Measurements from ENCODE around the gene CEP131. TPM values are rescaled to one million over a fixed set of nuclear protein-coding genes. Genes with fewer than 3 reads are reported as not detected.

Gene CEP131
- total and polyA plus RNA-seq, 2 of the 4 experiments (the other 2 are of a cell fraction) = 4.8 to 9.6 TPM

DNA sequence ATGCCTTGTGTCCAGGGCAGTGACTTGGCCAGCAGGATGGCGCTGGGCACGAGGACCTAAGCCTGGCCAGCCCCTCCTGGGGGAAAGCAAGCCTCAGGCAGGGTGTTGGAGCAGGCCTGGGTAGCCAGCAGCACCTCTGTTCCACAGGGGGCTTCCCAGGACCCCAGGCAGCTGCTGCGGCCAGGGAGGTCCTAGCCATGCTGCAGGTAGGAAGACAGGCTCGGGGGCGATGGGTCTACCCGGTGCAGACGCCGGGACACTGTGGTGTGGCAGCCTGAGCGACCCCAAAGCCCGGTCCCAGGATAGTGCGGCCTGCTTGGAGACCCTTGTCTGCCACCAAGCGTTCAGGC is 34.3 kb downstream of the CEP131 start:
- no peak overlapping the region for H2BK120ac ChIP-seq (ENCODE audit: low read depth, low read length)
- H3K14ac ChIP-seq (replicated peaks; ENCODE audit: low read depth, low read length) = no peak overlapping the region
- no peak for ATAC-seq (ENCODE audit: low read depth)
- no peak overlapping the region for H3K4ac ChIP-seq (ENCODE audit: low read depth, low read length)
- no peak overlapping the region for H2BK15ac ChIP-seq (ENCODE audit: low read depth, low read length)
- TF ChIP-seq POLR2A (IDR thresholded peaks at IDR 0.05; ENCODE audit: low read depth, low read length) (no peak), NFE2L2 (IDR thresholded peaks at IDR 0.05; ENCODE audit: low read depth, low read length) (no peak), FOS (IDR thresholded peaks at IDR 0.05; ENCODE audit: low read depth, low read length) (no peak), MAFK (IDR thresholded peaks at IDR 0.05; ENCODE audit: low read depth, low read length) (no peak), SMC3 (IDR thresholded peaks at IDR 0.05; ENCODE audit: low read depth, low read length) (no peak), BHLHE40 (IDR thresholded peaks at IDR 0.05; ENCODE audit: low read depth, low read length) (no peak), CEBPB (IDR thresholded peaks at IDR 0.05; ENCODE audit: low read depth, low read length) (no peak), MXI1 (IDR thresholded peaks at IDR 0.05; ENCODE audit: borderline replicate concordance, low read depth, low read length) (no peak)
- TF ChIP-seq, protein P1, sequence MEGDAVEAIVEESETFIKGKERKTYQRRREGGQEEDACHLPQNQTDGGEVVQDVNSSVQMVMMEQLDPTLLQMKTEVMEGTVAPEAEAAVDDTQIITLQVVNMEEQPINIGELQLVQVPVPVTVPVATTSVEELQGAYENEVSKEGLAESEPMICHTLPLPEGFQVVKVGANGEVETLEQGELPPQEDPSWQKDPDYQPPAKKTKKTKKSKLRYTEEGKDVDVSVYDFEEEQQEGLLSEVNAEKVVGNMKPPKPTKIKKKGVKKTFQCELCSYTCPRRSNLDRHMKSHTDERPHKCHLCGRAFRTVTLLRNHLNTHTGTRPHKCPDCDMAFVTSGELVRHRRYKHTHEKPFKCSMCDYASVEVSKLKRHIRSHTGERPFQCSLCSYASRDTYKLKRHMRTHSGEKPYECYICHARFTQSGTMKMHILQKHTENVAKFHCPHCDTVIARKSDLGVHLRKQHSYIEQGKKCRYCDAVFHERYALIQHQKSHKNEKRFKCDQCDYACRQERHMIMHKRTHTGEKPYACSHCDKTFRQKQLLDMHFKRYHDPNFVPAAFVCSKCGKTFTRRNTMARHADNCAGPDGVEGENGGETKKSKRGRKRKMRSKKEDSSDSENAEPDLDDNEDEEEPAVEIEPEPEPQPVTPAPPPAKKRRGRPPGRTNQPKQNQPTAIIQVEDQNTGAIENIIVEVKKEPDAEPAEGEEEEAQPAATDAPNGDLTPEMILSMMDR (conservative IDR thresholded peaks at IDR 0.05; ENCODE audit: low read depth, low read length) = no peak
- TF ChIP-seq, protein P2, sequence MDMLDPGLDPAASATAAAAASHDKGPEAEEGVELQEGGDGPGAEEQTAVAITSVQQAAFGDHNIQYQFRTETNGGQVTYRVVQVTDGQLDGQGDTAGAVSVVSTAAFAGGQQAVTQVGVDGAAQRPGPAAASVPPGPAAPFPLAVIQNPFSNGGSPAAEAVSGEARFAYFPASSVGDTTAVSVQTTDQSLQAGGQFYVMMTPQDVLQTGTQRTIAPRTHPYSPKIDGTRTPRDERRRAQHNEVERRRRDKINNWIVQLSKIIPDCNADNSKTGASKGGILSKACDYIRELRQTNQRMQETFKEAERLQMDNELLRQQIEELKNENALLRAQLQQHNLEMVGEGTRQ (IDR thresholded peaks at IDR 0.05; ENCODE audit: low read depth, low read length) = no peak
- no peak overlapping the region for H2AK9ac ChIP-seq (replicated peaks; ENCODE audit: low read depth, low read length, poor library complexity)
- no peak overlapping the region for H3K27ac ChIP-seq (ENCODE audit: insufficient read depth, low read length)
- H4K91ac ChIP-seq (ENCODE audit: insufficient read depth, low read depth, low read length) = no peak overlapping the region
- H3K9ac ChIP-seq (ENCODE audit: low read depth, low read length) = no peak overlapping the region
- BruUV-seq (replicated peaks) = no TSS peak
- intact Hi-C loops (cut with micrococcal nuclease) (no loop called here), dilution Hi-C loops (cut with HindIII; ENCODE audit: low sequenced_read_pairs, unreplicated experiment) (no loop called here), in situ Hi-C loops (cut with MboI; ENCODE audit: low sequenced_read_pairs) (no loop called here)
- CTCF ChIA-PET = no interaction called here
- no peaks in the 10 kb centered on the region for H4K20me1 ChIP-seq (ENCODE audit: insufficient read depth, low read length)
- no peaks in the 10 kb centered on the region for H3K9me3 ChIP-seq (ENCODE audit: control insufficient read depth, insufficient read depth, low read length)
- H3K23ac ChIP-seq (ENCODE audit: low read depth, low read length) = no peak overlapping the region
- H3K4me2 ChIP-seq (ENCODE audit: low read depth, low read length) = no peak overlapping the region
- no peaks in the 10 kb centered on the region for H3K79me1 ChIP-seq (ENCODE audit: low read depth in 1 of 2, low read length in 2 of 2)
- H2BK5ac ChIP-seq (ENCODE audit: low read depth, low read length, poor library complexity, severe bottlenecking) = no peak overlapping the region
- no peaks in the 10 kb centered on the region for H3K9me1 ChIP-seq (ENCODE audit: insufficient read depth, low read length)
- peaks cover 6% of the 10 kb centered on the region; the same call in 1 of the 2 replicates for H3K36me3 ChIP-seq (ENCODE audit: control insufficient read depth, insufficient read depth, low read length)
- no peak for DNase-seq
- no peak overlapping the region for H3K18ac ChIP-seq (ENCODE audit: low read depth, low read length)
- H4K8ac ChIP-seq (ENCODE audit: low read depth in 2 of 2, low read length in 2 of 2) = no peak overlapping the region
- WGBS, 2 experiments (ENCODE audit: extremely low coverage in 2 of 2, insufficient read length in 1 of 2) = 100% methylated on average over 3 of the region's 12 CpGs; no CpG with 5 or more reads in 1 of the 2 experiments
- no peak overlapping the region for H2AK5ac ChIP-seq (ENCODE audit: low read depth, low read length)
- H3K4me1 ChIP-seq (ENCODE audit: control insufficient read depth, insufficient read depth, low read length) = no peaks in the 10 kb centered on the region
- POLR2A ChIA-PET (ENCODE audit: unreplicated experiment) = no interaction called here
- H2BK20ac ChIP-seq (ENCODE audit: low read depth, low read length) = no peak overlapping the region
- H2AFZ ChIP-seq (replicated peaks; ENCODE audit: low read length, poor library complexity) = no peak overlapping the region
- H3K4me3 ChIP-seq (ENCODE audit: insufficient read depth, low read depth, low read length) = no peak overlapping the region
- no peak overlapping the region for H3K56ac ChIP-seq (ENCODE audit: extremely low read depth, insufficient read depth, low read length)
- H3K27me3 ChIP-seq (ENCODE audit: control insufficient read depth, insufficient read depth, low read length) = peaks cover 6% of the 10 kb centered on the region; the same call in 1 of the 2 replicates
- no peak overlapping the region for H4K5ac ChIP-seq (ENCODE audit: low read depth, low read length)

Measured in IMR-90 (cell line).